Measurements from ENCODE around the gene TBC1D17. TPM values are rescaled to one million over a fixed set of nuclear protein-coding genes. Genes with fewer than 3 reads are reported as not detected.
A peak's percentile ranks its signal among the peaks of the same experiment; 100 is the strongest.

The TBC1D17 gene
- polyA plus RNA-seq, 1 experiment: 15.6 TPM

- H3K27ac ChIP-seq (ENCODE audit: low read depth, low read length): no peak overlapping the region
- H3K27me3 ChIP-seq (ENCODE audit: control insufficient read depth, insufficient read depth, low read length): no peaks in the 10 kb centered on the region
- no peak for TF ChIP-seq CTCF (IDR thresholded peaks at IDR 0.05; ENCODE audit: low read depth, low read length)
- DNase-seq (ENCODE audit: low read depth, low spot score): no peak
- ChIA-PET CTCF (no interaction called here), POLR2A (no interaction called here)
- H3K4me3 ChIP-seq (ENCODE audit: low read depth, low read length): no peak overlapping the region
- peaks cover under 1% of the 10 kb centered on the region; the same call in 1 of the 2 replicates for H3K9me3 ChIP-seq (ENCODE audit: control insufficient read depth, insufficient read depth, low read length)
These were observed 17.5 kb downstream of the TBC1D17 start for GRCh38 chr19:49894879-49895565.

DNA sequence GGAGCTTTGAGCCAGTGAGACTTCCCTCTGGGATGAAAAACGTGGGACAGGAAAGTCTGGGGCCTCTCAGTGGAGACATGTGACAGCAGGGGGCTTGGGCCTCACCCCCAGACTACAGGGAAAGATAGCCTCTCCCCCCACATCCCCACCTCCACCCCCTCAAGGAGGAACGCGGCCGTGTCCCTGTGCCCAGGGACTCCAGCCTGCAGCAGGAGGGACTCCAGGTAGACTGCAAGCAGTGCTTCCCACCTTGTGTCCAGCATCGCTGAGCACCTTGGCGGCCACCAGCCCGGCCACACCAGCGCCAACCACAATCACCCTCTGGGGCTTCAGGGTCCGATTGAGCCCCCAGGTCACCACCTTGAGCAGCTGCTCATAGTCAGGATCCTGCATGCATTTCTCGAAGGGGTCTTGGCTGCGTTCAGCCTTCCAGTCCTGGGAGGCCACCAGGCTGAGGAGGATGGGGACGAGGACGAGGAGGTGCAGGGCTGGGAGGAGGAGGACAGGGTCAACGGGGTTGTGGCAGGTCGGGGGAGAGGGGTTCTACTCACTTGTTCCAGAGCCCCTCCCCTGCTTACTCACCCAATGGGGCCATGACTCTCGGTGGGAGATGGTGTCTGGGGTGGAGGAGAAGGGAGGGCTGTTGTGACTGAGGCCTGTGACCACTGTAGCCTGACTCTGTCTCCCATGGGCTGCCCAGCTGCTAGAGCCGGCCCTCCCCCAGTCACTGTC, 18.2 kb downstream of the TBC1D17 start:
- Histone ChIP-seq H3K27me3 (ENCODE audit: control insufficient read depth, insufficient read depth, low read length) (no peaks in the 10 kb centered on the region), H3K27ac (ENCODE audit: low read depth, low read length) (no peak overlapping the region), H3K4me3 (ENCODE audit: low read depth, low read length) (no peak overlapping the region), H3K9me3 (ENCODE audit: control insufficient read depth, insufficient read depth, low read length) (no peaks in the 10 kb centered on the region; the same call in 1 of the 2 replicates)
- DNase-seq (ENCODE audit: low read depth, low spot score): no peak
- CTCF ChIA-PET: no interaction called here
- no peak for TF ChIP-seq CTCF (IDR thresholded peaks at IDR 0.05; ENCODE audit: low read depth, low read length)
- POLR2A ChIA-PET: no interaction called here

DNA sequence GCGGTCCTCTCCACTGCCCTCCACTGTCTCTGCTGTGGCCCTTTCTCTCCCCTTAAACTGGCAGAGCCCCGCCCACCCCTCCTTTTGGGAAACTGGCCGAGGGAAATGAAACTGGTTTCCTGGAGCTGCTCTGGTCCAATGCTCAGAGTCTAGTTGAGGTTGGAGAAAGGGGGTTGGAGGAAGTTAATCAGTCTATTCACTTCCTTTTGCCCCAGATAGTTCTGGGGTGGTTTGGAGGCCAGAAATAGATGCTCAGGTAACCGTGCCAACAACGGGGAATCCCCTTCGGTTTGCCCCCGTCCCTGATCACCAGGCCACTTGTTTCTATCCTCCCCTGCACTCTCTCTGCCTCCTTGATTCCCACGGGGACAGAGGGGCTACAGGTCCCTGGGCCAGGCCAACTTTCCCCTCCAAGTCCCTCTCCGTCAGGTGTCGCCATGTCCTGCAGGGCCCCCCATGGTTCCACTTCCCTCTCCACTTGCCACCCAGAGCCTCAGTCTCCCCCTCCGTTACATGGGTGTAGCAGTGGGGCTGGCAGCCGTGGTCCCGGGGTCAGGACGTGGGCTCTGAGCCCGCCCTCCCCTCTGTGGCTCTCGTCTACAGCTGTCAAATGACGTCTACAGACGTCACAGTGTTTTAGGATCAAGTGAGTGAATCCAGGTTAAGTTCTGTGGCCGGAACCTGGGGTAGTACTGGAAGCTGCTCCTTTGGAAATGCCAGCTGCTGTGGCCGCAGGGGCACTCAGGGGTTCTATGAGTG, 19.5 kb downstream of the TBC1D17 start, which contains the start of gene IL4I1:
Gene IL4I1, minus strand, starts transcription at position 25 of the 759 bp plus-strand sequence. CDS start 727 bp downstream, outside the sequence.
- CTCF ChIA-PET: no interaction called here
- POLR2A ChIA-PET: interaction anchor here (0.9 kb wide), 1 partner anchor 28 kb away, joined by 3 read pairs; no protein-coding TSS in a partner anchor
- DNase-seq (ENCODE audit: low read depth, low spot score): no peak

GRCh38 chr19:49904136-49904535, 26.6 kb downstream of the TBC1D17 start:
- CTCF ChIA-PET: no interaction called here
- TF ChIP-seq CTCF (IDR thresholded peaks at IDR 0.05; ENCODE audit: low read depth, low read length): no peak
- no peak overlapping the region for H3K27ac ChIP-seq (ENCODE audit: low read depth, low read length)
- H3K27me3 ChIP-seq (ENCODE audit: control insufficient read depth, insufficient read depth, low read length): no peaks in the 10 kb centered on the region
- H3K4me3 ChIP-seq (ENCODE audit: low read depth, low read length): no peak overlapping the region
- no peak for DNase-seq (ENCODE audit: low read depth, low spot score)
- POLR2A ChIA-PET: no interaction called here
- no peaks in the 10 kb centered on the region; the same call in 1 of the 2 replicates for H3K9me3 ChIP-seq (ENCODE audit: control insufficient read depth, insufficient read depth, low read length)

More for the DNA sequence above, 19.5 kb downstream of the TBC1D17 start, which contains the start of gene IL4I1:
- H3K27me3 ChIP-seq (ENCODE audit: control insufficient read depth, insufficient read depth, low read length): no peaks in the 10 kb centered on the region
- no peak for TF ChIP-seq CTCF (IDR thresholded peaks at IDR 0.05; ENCODE audit: low read depth, low read length)
- H3K27ac ChIP-seq (ENCODE audit: low read depth, low read length): peak within 1 kb of the TSS; percentile 61
- H3K4me3 ChIP-seq (ENCODE audit: low read depth, low read length): no peak within 1 kb of the TSS
- H3K9me3 ChIP-seq (ENCODE audit: control insufficient read depth, insufficient read depth, low read length): no peaks in the 10 kb centered on the region; the same call in 1 of the 2 replicates

Measured in AG04450 (cell line).